GM18511 (cell line): Measurements from ENCODE around the gene HIVEP3.

Experiments
- ATAC-seq: cut with Tn5 transposase; IDR thresholded peaks from one replicate; pipeline ENCODE4 v1.9.1; 2021; ENCODE audit warnings: mild to moderate bottlenecking, moderate library complexity; ENCODE audit not compliant: unreplicated experiment

Gene HIVEP3

GRCh38 chr1:41461790-41462679, 456.7 kb downstream of the HIVEP3 start:
- no peak for ATAC-seq

- ATAC-seq, result no peak
Measured at GRCh38 chr1:41456847-41457540, 461.7 kb downstream of the HIVEP3 start.
